GM13976 (cell line): Measurements from ENCODE around the gene IGF2R.

Experiments
- DNase-seq: peaks from one replicate; pipeline ENCODE4 v3.0.0; 2012; ENCODE audit warnings: low spot score
- in situ Hi-C: fragments of 300-500 bp; cut with MboI; formaldehyde crosslinking; loops from one replicate; pipeline ENCODE4 v1.12.0; 2022; ENCODE audit warnings: low sequenced_read_pairs, mixed read lengths, inconsistent platforms; ENCODE audit not compliant: unreplicated experiment
- TF ChIP-seq, protein P1 (sequence below): IDR thresholded peaks from 2 replicates; pipeline ENCODE4 v1.5.1; 2012; ENCODE audit warnings: borderline replicate concordance, mild to moderate bottlenecking; ENCODE audit not compliant: insufficient read depth; ENCODE audit errors: extremely low read depth, missing control alignments, control extremely low read depth

The IGF2R gene

DNA sequence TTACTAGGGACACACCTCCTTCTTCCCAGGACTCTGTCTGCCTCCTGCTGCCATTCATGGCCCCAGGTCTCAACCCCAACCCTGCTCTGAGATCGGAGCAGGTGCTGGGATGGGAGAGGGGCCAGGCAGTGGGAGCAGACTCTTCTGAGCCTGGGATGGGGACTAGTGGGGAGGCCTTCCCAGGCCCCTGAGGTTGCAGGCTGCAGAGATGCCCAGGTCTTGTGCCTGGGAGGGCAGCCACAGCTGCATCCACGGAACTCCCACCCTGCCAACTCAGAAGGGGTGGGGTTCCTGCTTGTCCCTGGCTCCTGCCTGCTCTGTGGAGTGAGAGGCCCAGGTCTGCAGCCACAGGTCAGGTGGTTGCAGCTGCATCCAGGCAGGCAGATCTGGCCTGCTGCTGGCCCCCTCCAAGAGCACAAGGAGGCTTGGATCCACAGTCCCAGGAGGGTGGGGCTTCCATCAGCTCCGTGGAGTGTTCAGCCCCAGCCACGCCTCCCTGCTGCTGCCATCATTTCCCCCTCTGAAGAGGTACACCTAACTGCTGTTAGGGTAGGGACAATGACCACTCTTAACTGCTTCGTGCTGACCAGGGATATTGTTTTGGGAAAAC, 149.8 kb downstream of the IGF2R start:
- no peak for DNase-seq
- TF ChIP-seq, protein P1, sequence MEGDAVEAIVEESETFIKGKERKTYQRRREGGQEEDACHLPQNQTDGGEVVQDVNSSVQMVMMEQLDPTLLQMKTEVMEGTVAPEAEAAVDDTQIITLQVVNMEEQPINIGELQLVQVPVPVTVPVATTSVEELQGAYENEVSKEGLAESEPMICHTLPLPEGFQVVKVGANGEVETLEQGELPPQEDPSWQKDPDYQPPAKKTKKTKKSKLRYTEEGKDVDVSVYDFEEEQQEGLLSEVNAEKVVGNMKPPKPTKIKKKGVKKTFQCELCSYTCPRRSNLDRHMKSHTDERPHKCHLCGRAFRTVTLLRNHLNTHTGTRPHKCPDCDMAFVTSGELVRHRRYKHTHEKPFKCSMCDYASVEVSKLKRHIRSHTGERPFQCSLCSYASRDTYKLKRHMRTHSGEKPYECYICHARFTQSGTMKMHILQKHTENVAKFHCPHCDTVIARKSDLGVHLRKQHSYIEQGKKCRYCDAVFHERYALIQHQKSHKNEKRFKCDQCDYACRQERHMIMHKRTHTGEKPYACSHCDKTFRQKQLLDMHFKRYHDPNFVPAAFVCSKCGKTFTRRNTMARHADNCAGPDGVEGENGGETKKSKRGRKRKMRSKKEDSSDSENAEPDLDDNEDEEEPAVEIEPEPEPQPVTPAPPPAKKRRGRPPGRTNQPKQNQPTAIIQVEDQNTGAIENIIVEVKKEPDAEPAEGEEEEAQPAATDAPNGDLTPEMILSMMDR: no peak
- in situ Hi-C loops: no loop called here

DNA sequence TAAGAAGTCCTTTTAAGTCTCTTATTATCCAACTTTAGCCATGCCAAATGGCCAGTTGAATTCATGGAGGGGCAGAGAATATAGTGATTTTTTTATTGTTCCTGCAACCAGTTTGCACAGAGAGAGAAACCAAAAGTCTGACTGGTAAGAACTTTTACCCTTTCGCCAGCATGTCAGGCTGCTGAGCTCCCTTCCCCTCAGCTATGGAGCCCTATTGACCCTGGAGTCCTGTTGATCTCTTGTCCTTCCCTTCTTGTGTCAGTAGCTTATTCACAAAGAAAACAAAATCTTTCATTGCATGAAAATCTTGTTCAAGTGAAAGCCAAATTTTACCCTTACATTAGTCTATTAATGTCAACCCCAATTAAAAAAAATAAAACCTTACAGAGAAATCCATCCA, 151.2 kb downstream of the IGF2R start:
- TF ChIP-seq, protein P1: no peak
- no peak for DNase-seq
- in situ Hi-C loops: no loop called here

DNA sequence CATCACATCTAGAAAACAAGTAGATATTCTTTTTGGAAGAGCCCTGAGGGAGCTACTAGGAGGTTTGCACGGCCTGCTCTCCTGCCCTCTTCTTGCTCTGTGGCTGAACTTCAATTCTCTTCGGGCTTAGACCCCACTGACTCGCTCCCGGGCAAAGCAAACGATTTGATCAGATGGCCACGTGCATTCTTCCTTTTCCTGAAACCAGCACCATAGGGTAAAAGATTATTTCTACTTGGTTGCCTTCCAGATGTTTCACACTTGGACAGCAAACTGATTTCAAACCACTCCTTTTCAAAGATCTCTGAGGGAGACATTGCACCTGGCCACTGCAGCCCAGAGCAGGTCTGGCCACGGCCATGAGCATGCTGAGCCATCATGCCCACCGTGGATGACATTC, 152.7 kb downstream of the IGF2R start, which contains the start of gene SLC22A1:
TSS of gene SLC22A1 (plus strand) at position 258 of the 400 bp plus-strand sequence. CDS start at position 379, 121 bp downstream.
- TF ChIP-seq, protein P1: no peak
- in situ Hi-C loops: no loop called here
- no peak for DNase-seq

DNA sequence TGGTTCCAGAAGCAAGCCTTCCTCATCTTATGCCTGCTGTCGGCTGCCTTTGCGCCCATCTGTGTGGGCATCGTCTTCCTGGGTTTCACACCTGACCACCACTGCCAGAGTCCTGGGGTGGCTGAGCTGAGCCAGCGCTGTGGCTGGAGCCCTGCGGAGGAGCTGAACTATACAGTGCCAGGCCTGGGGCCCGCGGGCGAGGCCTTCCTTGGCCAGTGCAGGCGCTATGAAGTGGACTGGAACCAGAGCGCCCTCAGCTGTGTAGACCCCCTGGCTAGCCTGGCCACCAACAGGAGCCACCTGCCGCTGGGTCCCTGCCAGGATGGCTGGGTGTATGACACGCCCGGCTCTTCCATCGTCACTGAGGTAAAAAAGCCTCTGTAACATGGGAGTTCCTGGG, 153.1 kb downstream of the IGF2R start:
- in situ Hi-C loops: no loop called here
- DNase-seq: no peak
- TF ChIP-seq, protein P1: no peak

DNA sequence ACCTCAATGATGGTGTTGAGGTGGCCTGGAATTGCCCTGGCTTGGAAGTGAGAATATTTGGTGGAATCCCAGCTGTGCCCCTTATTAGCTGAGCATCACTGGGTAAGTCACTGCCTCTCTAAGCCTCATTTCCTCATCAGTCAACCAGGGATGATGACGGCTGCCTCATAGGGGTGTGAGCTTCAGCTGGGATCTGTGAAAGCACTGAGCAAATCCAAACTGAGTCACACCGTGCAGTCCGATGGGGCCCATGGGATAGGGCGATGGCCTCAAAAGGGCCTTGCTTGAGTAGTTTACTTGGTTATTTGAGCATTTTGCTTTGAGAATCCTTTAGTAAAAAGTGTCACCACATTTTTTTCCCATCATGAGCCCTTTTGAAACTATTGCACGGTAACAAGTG, 153.9 kb downstream of the IGF2R start:
- TF ChIP-seq, protein P1: no peak
- in situ Hi-C loops: no loop called here
- DNase-seq: no peak

DNA sequence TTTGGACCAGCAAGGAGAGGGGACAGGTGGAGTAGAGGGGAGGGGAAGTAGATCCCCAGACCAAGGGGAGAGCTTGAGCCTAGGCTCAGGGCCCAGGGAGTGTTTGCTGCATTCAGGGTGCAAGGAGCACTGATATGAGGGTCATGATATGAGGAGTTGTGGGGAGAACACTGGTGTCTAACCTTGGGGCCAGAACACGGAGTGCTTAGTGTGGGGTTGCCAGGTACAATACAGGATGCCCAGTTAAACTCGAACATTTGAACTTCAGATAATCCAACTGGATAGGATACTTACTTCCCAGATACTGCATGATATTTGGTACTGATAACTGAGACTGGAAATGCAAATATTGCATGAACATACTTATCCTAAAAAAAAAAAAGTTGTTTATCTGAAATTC, 155.1 kb downstream of the IGF2R start:
- DNase-seq: no peak

More for the DNA sequence above, 155.1 kb downstream of the IGF2R start:
- TF ChIP-seq, protein P1: no peak
- in situ Hi-C loops: no loop called here
